Endothelial cell of umbilical vein (primary cell): ENCODE data around the gene TUBGCP3. TPM values are rescaled to one million over a fixed set of nuclear protein-coding genes. Genes with fewer than 3 reads are reported as not detected.

Source experiments
- BruUV-seq: library from RNA; stranded (reverse); fragments of 400-500 nt; replicated peaks from 2 replicates; lab custom pipeline; 2021; lab: Mats Ljungman, UMichigan
- CTCF ChIA-PET: fragments of 300-600, 350-600 bp; sonication (Branson Sonifier 250); formaldehyde crosslinking; loops from one replicate; lab custom pipeline; 2021; ENCODE audit warnings: antibody characterized with exemption, inconsistent platforms; lab: Charles Lee
- POLR2A ChIA-PET: fragments of 300-600, 350-600 bp; sonication (Branson Sonifier 250); formaldehyde crosslinking; loops from one replicate; lab custom pipeline; 2021; ENCODE audit warnings: antibody characterized with exemption, inconsistent platforms; lab: Charles Lee
- DNase-seq: peaks from one replicate; pipeline ENCODE4 v3.0.0-alpha.2; 2011; ENCODE audit warnings: low read depth, low spot score
- FAIRE-seq: peaks from 2 replicates; lab custom pipeline; 2011; peaks lifted over from hg19 to GRCh38; lab: Jason Lieb, UNC
- H2AFZ ChIP-seq: 2 replicates; pipeline ENCODE4 v1.6.0; 2012; ENCODE audit warnings: low read depth, low read length, control low read depth, inconsistent platforms
- H3K27ac ChIP-seq: 2 replicates; pipeline ENCODE4 v1.5.1; 2011; ENCODE audit warnings: low read depth, mild to moderate bottlenecking, control low read depth, low read length, moderate library complexity; ENCODE audit not compliant: insufficient read depth
- H3K27me3 ChIP-seq, 2 experiments: 2 replicates each; pipeline versions ENCODE4 v1.6.0 to v1.6.1; 2011; ENCODE audit warnings: low read length in 2 of 2, mixed read lengths in 1 of 2; ENCODE audit not compliant: control insufficient read depth in 2 of 2, insufficient read depth in 2 of 2
- H3K36me3 ChIP-seq, 2 experiments: 2 replicates in 1 of 2; 3 replicates in 1 of 2; pipeline ENCODE4 v1.5.1; 2011; ENCODE audit warnings: low read length in 2 of 2, mild to moderate bottlenecking in 1 of 2, moderate library complexity in 1 of 2; ENCODE audit not compliant: control insufficient read depth in 2 of 2, insufficient read depth in 2 of 2; ENCODE audit errors: extremely low read depth in 1 of 2
- H3K4me1 ChIP-seq: 3 replicates; pipeline ENCODE4 v1.5.1; 2011; ENCODE audit warnings: mild to moderate bottlenecking, low read length; ENCODE audit not compliant: control insufficient read depth, insufficient read depth; ENCODE audit errors: extremely low read depth
- H3K4me2 ChIP-seq: 2 replicates; pipeline ENCODE4 v1.6.1; 2011; ENCODE audit warnings: low read length, control low read depth, mixed read lengths; ENCODE audit not compliant: insufficient read depth
- H3K4me3 ChIP-seq, 3 experiments: fragments of 200-600 bp in 1 of 3; sonication (generic), shearing (Covaris generic) in 1 of 3; replicated peaks in 1 of 3; 2 replicates each; pipeline ENCODE4 v1.5.1; 2011 to 2016; ENCODE audit warnings: control low read depth in 3 of 3, low read length in 3 of 3, mild to moderate bottlenecking in 2 of 3, inconsistent platforms in 1 of 3, low read depth in 1 of 3, moderate library complexity in 1 of 3; ENCODE audit not compliant: insufficient read depth in 1 of 3
- H3K79me2 ChIP-seq: 2 replicates; pipeline ENCODE4 v1.6.0; 2012; ENCODE audit warnings: low read length, inconsistent platforms; ENCODE audit not compliant: control insufficient read depth, insufficient read depth
- H3K9ac ChIP-seq: replicated peaks from 2 replicates; pipeline ENCODE3; 2011; ENCODE audit warnings: low read length, control low read depth; ENCODE audit not compliant: insufficient read depth; ENCODE audit errors: extremely low read depth
- H3K9me1 ChIP-seq: replicated peaks from 3 replicates; pipeline ENCODE4 v1.6.0; 2011; ENCODE audit warnings: mild to moderate bottlenecking, low read length; ENCODE audit not compliant: control insufficient read depth, insufficient read depth; ENCODE audit errors: extremely low read depth
- H3K9me3 ChIP-seq: replicated peaks from 2 replicates; pipeline ENCODE4 v1.5.1; 2012; ENCODE audit warnings: low read length, inconsistent platforms; ENCODE audit not compliant: control insufficient read depth, insufficient read depth
- H4K20me1 ChIP-seq: replicated peaks from 2 replicates; pipeline ENCODE3; 2011; ENCODE audit warnings: mild to moderate bottlenecking, low read length; ENCODE audit not compliant: control insufficient read depth, insufficient read depth; ENCODE audit errors: extremely low read depth
- EZH2 ChIP-seq: IDR thresholded peaks from 2 replicates; pipeline ENCODE4 v1.6.1; 2012; ENCODE audit warnings: borderline replicate concordance, low read depth, mild to moderate bottlenecking, moderate library complexity, low read length, inconsistent platforms; ENCODE audit not compliant: severe bottlenecking
- FOS ChIP-seq: IDR thresholded peaks from 2 replicates; pipeline ENCODE4 v1.6.1; 2011; ENCODE audit warnings: mild to moderate bottlenecking, low read length, moderate library complexity, borderline replicate concordance; ENCODE audit not compliant: insufficient read depth
- GATA2 ChIP-seq: IDR thresholded peaks from 2 replicates; pipeline ENCODE4 v1.7.0; 2011; ENCODE audit warnings: low read depth, mild to moderate bottlenecking, moderate library complexity, mixed read lengths, low read length; ENCODE audit not compliant: insufficient read length, insufficient read depth
- JUN ChIP-seq: IDR thresholded peaks from 2 replicates; pipeline ENCODE4 v1.6.1; 2011; ENCODE audit warnings: borderline replicate concordance, low read depth; ENCODE audit not compliant: insufficient read length, insufficient read depth
- MYC ChIP-seq: IDR thresholded peaks from one replicate; pipeline ENCODE4 v1.6.1; 2011; ENCODE audit warnings: mild to moderate bottlenecking, low read depth, low read length
- POLR2A ChIP-seq: IDR thresholded peaks from 2 replicates; pipeline ENCODE4 v1.6.1; 2012; ENCODE audit warnings: low read depth, mild to moderate bottlenecking, control low read depth, low read length
- POLR2AphosphoS5 ChIP-seq: IDR thresholded peaks from 2 replicates; pipeline ENCODE4 v1.6.1; 2012; ENCODE audit warnings: low read depth, mild to moderate bottlenecking, control low read depth, low read length, moderate library complexity; ENCODE audit not compliant: insufficient read depth
- dilution Hi-C: fragments of 300-500 bp; cut with MboI; formaldehyde crosslinking; loops from one replicate; pipeline ENCODE4 v1.15.0; 2019; ENCODE audit warnings: low sequenced_read_pairs; ENCODE audit not compliant: extremely low pct_ligation_motif_present
- intact Hi-C: fragments of 100-400 bp; cut with micrococcal nuclease; formaldehyde crosslinking; loops from one replicate; pipeline ENCODE4 v1.10.0; 2022
- polyA plus RNA-seq, 4 experiments: library from polyadenylated mRNA; depleted of rRNA in 3 of 4; stranded (reverse) in 3 of 4; unstranded in 1 of 4; fragments of >200 nt; gene quantifications; 2 replicates each; pipeline versions ENCODE4 v1.2.1 to v1.2.3, GENCODE V29; 2011 to 2012; ENCODE audit warnings: missing spikeins in 1 of 4
- total RNA-seq: library from RNA; stranded (reverse); gene quantifications from 2 replicates; pipeline ENCODE4 v1.2.3, GENCODE V29; 2021
- TF ChIP-seq, protein P1 (sequence below): IDR thresholded peaks from 2 replicates; pipeline ENCODE4 v1.6.1; 2011; ENCODE audit not compliant: insufficient read depth, insufficient read length
- TF ChIP-seq, protein P2 (sequence below), 2 donors: IDR thresholded peaks; 1 replicate in 1 of 2; 2 replicates in 1 of 2; pipeline ENCODE4 v1.5.1; 2011; ENCODE audit warnings: low read length in 2 of 2, mild to moderate bottlenecking in 2 of 2, moderate library complexity in 2 of 2, control low read depth in 1 of 2, inconsistent platforms in 1 of 2, low read depth in 1 of 2; ENCODE audit not compliant: insufficient read depth in 1 of 2; ENCODE audit errors: extremely low read depth in 1 of 2

Gene TUBGCP3
- total and polyA plus RNA-seq, 2 donors (not counting 3 experiments of a cell fraction or from before 2014, with no cell fraction given), result 36.4 to 47.7 TPM

GRCh38 chr13:112466132-112467058 lies 121.6 kb downstream of the TUBGCP3 start:
- H2AFZ ChIP-seq, result no peak overlapping the region
- dilution Hi-C loops, result no loop called here
- FAIRE-seq, result no peak

DNA sequence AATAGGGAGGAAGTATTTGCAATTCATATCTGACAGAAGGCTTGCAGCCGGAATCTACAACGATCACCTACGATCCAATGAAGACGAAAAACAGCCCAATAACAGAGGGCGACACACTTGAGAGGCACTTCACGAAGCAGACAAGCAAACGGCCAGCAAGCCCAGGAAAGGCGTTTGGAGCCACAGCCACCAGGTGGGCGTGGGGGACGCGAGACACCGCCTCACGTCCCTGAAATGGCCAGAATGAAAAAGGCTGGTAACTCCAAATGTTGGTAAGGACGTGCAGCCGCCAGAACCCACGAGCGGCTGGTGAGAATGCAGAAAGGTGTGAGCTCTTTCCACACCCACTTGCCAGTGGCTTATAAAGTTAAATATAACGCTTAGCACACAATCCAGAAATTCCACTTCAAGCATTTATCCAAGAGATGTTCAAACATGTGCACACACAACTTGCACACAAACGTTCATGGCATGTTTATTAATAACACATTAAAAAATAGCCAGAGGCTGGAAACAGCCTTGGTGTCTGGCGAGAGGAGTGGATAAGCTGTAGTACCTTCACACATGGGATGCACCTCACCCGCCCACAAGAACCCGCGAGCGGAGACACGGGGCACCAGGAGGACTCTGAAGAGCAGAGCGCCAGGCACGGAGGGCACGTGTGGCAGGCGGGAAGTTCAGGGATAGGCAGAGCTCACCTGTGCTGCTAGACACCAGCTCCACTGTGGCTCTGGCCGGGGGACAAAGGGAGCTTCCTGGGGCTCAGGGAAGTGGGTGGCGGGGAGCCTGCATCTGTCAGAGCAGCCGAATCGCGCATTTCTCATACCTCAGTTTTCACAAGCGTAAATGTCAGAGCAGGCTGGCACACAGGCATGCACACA lies 122.5 kb downstream of the TUBGCP3 start:
- Histone ChIP-seq H3K4me1 (no peaks in the 10 kb centered on the region), H2AFZ (no peak overlapping the region), H4K20me1 (no peaks in the 10 kb centered on the region), H3K4me2 (no peak overlapping the region), H3K4me3 (no peak overlapping the region), H3K9me1 (no peaks in the 10 kb centered on the region), H3K27me3 (no peaks in the 10 kb centered on the region), H3K36me3 (no peaks in the 10 kb centered on the region), H3K9ac (no peak overlapping the region), H3K27ac (no peak overlapping the region), H3K79me2 (no peaks in the 10 kb centered on the region), H3K9me3 (no peaks in the 10 kb centered on the region)
- BruUV-seq, result no TSS peak
- POLR2A ChIA-PET, result no interaction called here
- dilution Hi-C loops (no loop called here), intact Hi-C loops (no loop called here)
- no peak for DNase-seq
- no peak for TF ChIP-seq POLR2A
- TF ChIP-seq POLR2AphosphoS5, result no peak
- TF ChIP-seq EZH2, result no peak
- TF ChIP-seq, protein P1, sequence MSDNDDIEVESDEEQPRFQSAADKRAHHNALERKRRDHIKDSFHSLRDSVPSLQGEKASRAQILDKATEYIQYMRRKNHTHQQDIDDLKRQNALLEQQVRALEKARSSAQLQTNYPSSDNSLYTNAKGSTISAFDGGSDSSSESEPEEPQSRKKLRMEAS, result no peak
- TF ChIP-seq, protein P2, sequence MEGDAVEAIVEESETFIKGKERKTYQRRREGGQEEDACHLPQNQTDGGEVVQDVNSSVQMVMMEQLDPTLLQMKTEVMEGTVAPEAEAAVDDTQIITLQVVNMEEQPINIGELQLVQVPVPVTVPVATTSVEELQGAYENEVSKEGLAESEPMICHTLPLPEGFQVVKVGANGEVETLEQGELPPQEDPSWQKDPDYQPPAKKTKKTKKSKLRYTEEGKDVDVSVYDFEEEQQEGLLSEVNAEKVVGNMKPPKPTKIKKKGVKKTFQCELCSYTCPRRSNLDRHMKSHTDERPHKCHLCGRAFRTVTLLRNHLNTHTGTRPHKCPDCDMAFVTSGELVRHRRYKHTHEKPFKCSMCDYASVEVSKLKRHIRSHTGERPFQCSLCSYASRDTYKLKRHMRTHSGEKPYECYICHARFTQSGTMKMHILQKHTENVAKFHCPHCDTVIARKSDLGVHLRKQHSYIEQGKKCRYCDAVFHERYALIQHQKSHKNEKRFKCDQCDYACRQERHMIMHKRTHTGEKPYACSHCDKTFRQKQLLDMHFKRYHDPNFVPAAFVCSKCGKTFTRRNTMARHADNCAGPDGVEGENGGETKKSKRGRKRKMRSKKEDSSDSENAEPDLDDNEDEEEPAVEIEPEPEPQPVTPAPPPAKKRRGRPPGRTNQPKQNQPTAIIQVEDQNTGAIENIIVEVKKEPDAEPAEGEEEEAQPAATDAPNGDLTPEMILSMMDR (IDR thresholded peaks at IDR 0.05; ENCODE audit: extremely low read depth in 1 of 2, insufficient read depth in 1 of 2, low read depth in 1 of 2, low read length in 2 of 2), result no peak
- TF ChIP-seq GATA2, result no peak
- no peak for TF ChIP-seq JUN
- TF ChIP-seq MYC, result no peak
- no peak for TF ChIP-seq FOS
- no peak for FAIRE-seq
- CTCF ChIA-PET, result no interaction called here

More at GRCh38 chr13:112466132-112467058, 121.6 kb downstream of the TUBGCP3 start:
- H4K20me1 ChIP-seq, result no peaks in the 10 kb centered on the region
- H3K27me3 ChIP-seq, result no peaks in the 10 kb centered on the region
- H3K9ac ChIP-seq, result no peak overlapping the region
- BruUV-seq, result no TSS peak
- intact Hi-C loops, result no loop called here
- CTCF ChIA-PET, result no interaction called here
- H3K4me1 ChIP-seq, result no peaks in the 10 kb centered on the region
- POLR2A ChIA-PET, result no interaction called here
- H3K27ac ChIP-seq, result no peak overlapping the region
- H3K36me3 ChIP-seq, result no peaks in the 10 kb centered on the region
- no peaks in the 10 kb centered on the region for H3K79me2 ChIP-seq
- H3K4me2 ChIP-seq, result no peak overlapping the region
- TF ChIP-seq GATA2 (no peak), EZH2 (no peak), FOS (no peak)
- TF ChIP-seq, protein P1, result no peak
- DNase-seq, result no peak
- no peaks in the 10 kb centered on the region for H3K9me3 ChIP-seq
- no peaks in the 10 kb centered on the region for H3K9me1 ChIP-seq
- H3K4me3 ChIP-seq, result no peak overlapping the region
